Panc1 (cell line): ENCODE data around the gene RYK.
A peak's percentile ranks its signal among the peaks of the same experiment; 100 is the strongest.

Experiments
- POLR2AphosphoS5 ChIP-seq: IDR thresholded peaks from 2 replicates; pipeline ENCODE4 v1.6.1; 2012; ENCODE audit warnings: mild to moderate bottlenecking, low read depth, low read length, moderate library complexity
- SIN3A ChIP-seq: IDR thresholded peaks from 2 replicates; pipeline ENCODE4 v1.6.1; 2012; ENCODE audit warnings: low read depth, mild to moderate bottlenecking, low read length, moderate library complexity, borderline replicate concordance; ENCODE audit not compliant: insufficient read depth
- TF ChIP-seq, protein P1 (sequence below): fragments of 450-650 bp; IDR thresholded peaks from 2 replicates; pipeline ENCODE4 v1.5.1; 2017; ENCODE audit warnings: mild to moderate bottlenecking

DNA sequence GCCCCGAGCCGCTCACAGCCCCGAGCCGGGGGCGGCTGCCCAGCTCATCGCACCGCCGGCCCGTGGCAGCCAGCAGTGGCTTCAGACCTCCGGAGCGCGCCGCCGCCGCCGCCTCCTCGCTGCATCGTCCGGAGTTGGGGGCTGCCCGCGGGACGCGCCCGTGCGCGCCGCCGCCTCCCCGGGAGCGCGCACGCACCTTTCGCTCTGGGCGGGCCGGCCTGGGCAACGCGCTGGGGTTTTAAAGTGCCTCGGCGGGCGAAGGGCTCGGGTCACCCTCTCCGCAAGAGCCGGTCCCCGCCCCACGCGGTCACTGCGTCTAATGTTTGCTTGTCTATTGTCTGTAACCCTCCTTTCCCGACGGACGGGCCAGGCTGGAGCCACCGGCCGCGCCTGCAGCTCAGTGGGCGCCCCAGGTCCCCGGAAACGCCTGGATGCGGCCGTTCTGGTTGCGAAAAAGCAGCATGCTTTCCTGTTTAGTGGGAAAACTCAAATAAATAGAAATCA lies at the start of gene RYK:
- TF ChIP-seq, protein P1, sequence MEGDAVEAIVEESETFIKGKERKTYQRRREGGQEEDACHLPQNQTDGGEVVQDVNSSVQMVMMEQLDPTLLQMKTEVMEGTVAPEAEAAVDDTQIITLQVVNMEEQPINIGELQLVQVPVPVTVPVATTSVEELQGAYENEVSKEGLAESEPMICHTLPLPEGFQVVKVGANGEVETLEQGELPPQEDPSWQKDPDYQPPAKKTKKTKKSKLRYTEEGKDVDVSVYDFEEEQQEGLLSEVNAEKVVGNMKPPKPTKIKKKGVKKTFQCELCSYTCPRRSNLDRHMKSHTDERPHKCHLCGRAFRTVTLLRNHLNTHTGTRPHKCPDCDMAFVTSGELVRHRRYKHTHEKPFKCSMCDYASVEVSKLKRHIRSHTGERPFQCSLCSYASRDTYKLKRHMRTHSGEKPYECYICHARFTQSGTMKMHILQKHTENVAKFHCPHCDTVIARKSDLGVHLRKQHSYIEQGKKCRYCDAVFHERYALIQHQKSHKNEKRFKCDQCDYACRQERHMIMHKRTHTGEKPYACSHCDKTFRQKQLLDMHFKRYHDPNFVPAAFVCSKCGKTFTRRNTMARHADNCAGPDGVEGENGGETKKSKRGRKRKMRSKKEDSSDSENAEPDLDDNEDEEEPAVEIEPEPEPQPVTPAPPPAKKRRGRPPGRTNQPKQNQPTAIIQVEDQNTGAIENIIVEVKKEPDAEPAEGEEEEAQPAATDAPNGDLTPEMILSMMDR: no peak
- TF ChIP-seq POLR2AphosphoS5 (peak; percentile 90), SIN3A (no peak; the same call in 1 of the 2 replicates)
